ENCODE measurements around the gene IGFBP7. TPM values are rescaled to one million over a fixed set of nuclear protein-coding genes. Genes with fewer than 3 reads are reported as not detected.

The IGFBP7 gene
- total RNA-seq, 4 donors from 2014 or later = 515 to 1,168 (median 594) TPM

GRCh38 chr4:57034520-57034919 lies 75.7 kb downstream of the IGFBP7 start:
- ATAC-seq (ENCODE audit: low FRiP score) = no peak
- DNase-seq (ENCODE audit: low spot score) = no peak
- TF ChIP-seq CTCF (IDR thresholded peaks at IDR 0.05) = no peak

GRCh38 chr4:57023104-57023503 lies 87.1 kb downstream of the IGFBP7 start:
- no peak for ATAC-seq (ENCODE audit: low FRiP score)
- DNase-seq (ENCODE audit: low spot score) = no peak
- TF ChIP-seq CTCF (IDR thresholded peaks at IDR 0.05) = no peak

GRCh38 chr4:57020467-57021101 lies 89.6 kb downstream of the IGFBP7 start:
- DNase-seq (ENCODE audit: low spot score) (no peak), ATAC-seq (ENCODE audit: low FRiP score) (peak; percentile 77)
- TF ChIP-seq CTCF (IDR thresholded peaks at IDR 0.05) = no peak

GRCh38 chr4:57018980-57019379 lies 91.2 kb downstream of the IGFBP7 start:
- DNase-seq (ENCODE audit: low spot score) (no peak), ATAC-seq (ENCODE audit: low FRiP score) (no peak)
- TF ChIP-seq CTCF (IDR thresholded peaks at IDR 0.05) = no peak

GRCh38 chr4:57013543-57014120 lies 96.6 kb downstream of the IGFBP7 start:
- ATAC-seq (ENCODE audit: low FRiP score) (no peak), DNase-seq (ENCODE audit: low spot score) (no peak)
- no peak for TF ChIP-seq CTCF (IDR thresholded peaks at IDR 0.05)

GRCh38 chr4:56999751-57000150 lies 110.4 kb downstream of the IGFBP7 start:
- ATAC-seq (ENCODE audit: low FRiP score) = no peak

More at GRCh38 chr4:56999751-57000150, 110.4 kb downstream of the IGFBP7 start:
- no peak for DNase-seq (ENCODE audit: low spot score)
- no peak for TF ChIP-seq CTCF (IDR thresholded peaks at IDR 0.05)

Measured in omental fat pad (tissue), 4 donors.